Right renal cortex interstitium (tissue), 3 donors: Measurements from ENCODE around the gene PGAM5. TPM values are rescaled to one million over a fixed set of nuclear protein-coding genes. Genes with fewer than 3 reads are reported as not detected.
"Not testable (repeated sequence)": the region's sequence is repeated elsewhere in the genome, so short reads cannot be mapped to it uniquely, and the experiment has no call there.

ENCODE experiments used
- DNase-seq, 3 donors: peaks; one replicate each; pipeline ENCODE4 v3.0.0-alpha.2; 2013; ENCODE audit warnings: low read depth in 3 of 3, low spot score in 2 of 3
- polyA plus RNA-seq, 3 donors: library from polyadenylated mRNA; unstranded; fragments of 120-200 nt; gene quantifications; one replicate each; pipeline ENCODE4 v1.2.1, GENCODE V29; 2013; ENCODE audit not compliant: insufficient read length in 3 of 3

The PGAM5 gene
- polyA plus RNA-seq, 3 donors: 17.0 to 20.5 (median 20.1) TPM

GRCh38 chr12:132741620-132742019 is 31.0 kb downstream of the PGAM5 start:
- no peak for DNase-seq

GRCh38 chr12:132743831-132744230 is 33.2 kb downstream of the PGAM5 start:
- DNase-seq: no peak

GRCh38 chr12:132746613-132747012 is 36.0 kb downstream of the PGAM5 start:
- no peak for DNase-seq

- no peak for DNase-seq
Measured at GRCh38 chr12:132747395-132747794, 36.8 kb downstream of the PGAM5 start.

- DNase-seq: no peak
Measured at GRCh38 chr12:132747896-132748295, 37.3 kb downstream of the PGAM5 start.

GRCh38 chr12:132748319-132748718 is 37.7 kb downstream of the PGAM5 start:
- no peak for DNase-seq

GRCh38 chr12:132753670-132754069 is 43.0 kb downstream of the PGAM5 start:
- DNase-seq: not testable (repeated sequence)

GRCh38 chr12:132754160-132754932 is 43.7 kb downstream of the PGAM5 start:
- no peak for DNase-seq

- DNase-seq: not testable (repeated sequence)
Measured at GRCh38 chr12:132758825-132759224, 48.2 kb downstream of the PGAM5 start.

- no peak for DNase-seq
Measured at GRCh38 chr12:132759359-132759758, 48.7 kb downstream of the PGAM5 start.

GRCh38 chr12:132761032-132761920 is 50.6 kb downstream of the PGAM5 start, which contains the start of gene ANKLE2:
ANKLE2 (minus strand) TSS chr12:132761832; CDS start chr12:132761798, 34 bp downstream.
- no peak for DNase-seq

GRCh38 chr12:132761921-132762583 is 51.4 kb downstream of the PGAM5 start:
- DNase-seq: peak; percentile 57 to 77 (median 75)

- DNase-seq: no peak
Measured at GRCh38 chr12:132764231-132764630, 53.6 kb downstream of the PGAM5 start.

- DNase-seq: no peak
Measured at GRCh38 chr12:132765361-132765760, 54.7 kb downstream of the PGAM5 start.

GRCh38 chr12:132766380-132767085 is 55.9 kb downstream of the PGAM5 start:
- DNase-seq: peak in 1 of 3 donors; percentile 19

GRCh38 chr12:132771126-132771838 is 60.6 kb downstream of the PGAM5 start:
- DNase-seq: no peak
